NT2/D1 (cell line): ENCODE data around the gene ZNF341.

Experiments
- SUZ12 ChIP-seq: IDR thresholded peaks from 2 replicates; pipeline ENCODE4 v1.6.1; 2011; ENCODE audit not compliant: insufficient read length, insufficient read depth; ENCODE audit errors: extremely low read depth
- YY1 ChIP-seq: IDR thresholded peaks from 2 replicates; pipeline ENCODE4 v1.6.1; 2011; ENCODE audit not compliant: insufficient read length, insufficient read depth
- ZNF274 ChIP-seq: IDR thresholded peaks from 2 replicates; pipeline ENCODE4 v1.6.1; 2011; ENCODE audit warnings: mild to moderate bottlenecking, low read depth, low read length

- TF ChIP-seq YY1 = no peak
- TF ChIP-seq ZNF274 = no peak
- no peak for TF ChIP-seq SUZ12
These were observed 105.5 kb downstream of the ZNF341 start for GRCh38 chr20:33837096-33837830.
